ENCODE data around the gene GLTP. TPM values are rescaled to one million over a fixed set of nuclear protein-coding genes. Genes with fewer than 3 reads are reported as not detected.

GLTP gene
- total RNA-seq, 1 experiment from 2014 or later: 25.8 TPM

DNA sequence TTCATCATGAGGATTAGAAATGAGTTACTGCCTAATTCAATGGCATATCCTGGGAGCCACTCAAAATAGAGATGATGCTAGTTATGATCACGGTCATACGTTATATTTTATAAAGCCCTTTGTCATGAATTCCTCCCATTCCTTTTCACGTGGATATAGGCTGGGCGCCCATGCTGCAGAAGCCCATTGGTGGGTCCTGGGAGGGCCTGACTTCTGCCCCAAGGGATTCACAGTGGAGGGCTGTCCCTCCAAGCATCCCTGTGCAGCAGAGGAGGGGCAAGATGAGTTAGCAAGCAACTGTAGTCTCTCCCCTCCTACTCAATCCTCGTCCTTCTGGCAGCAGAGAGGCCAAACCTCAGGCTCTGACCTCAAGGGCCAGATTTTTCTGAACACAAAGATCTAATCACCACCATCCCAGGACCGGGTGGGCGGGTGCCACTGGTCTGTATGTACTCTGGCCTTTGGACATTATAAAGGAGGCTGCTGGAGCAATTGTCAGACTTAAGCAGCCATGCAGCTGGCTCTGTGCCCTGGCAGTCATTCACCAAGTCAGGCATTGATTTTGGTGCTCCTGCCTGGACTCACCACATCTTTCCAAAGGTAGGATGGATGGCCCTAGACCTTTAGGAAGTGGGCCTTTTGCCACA, 8.6 kb downstream of the GLTP start:
- peaks cover 12% of the 10 kb centered on the region for H3K4me1 Mint-ChIP-seq
- H3K27me3 Mint-ChIP-seq (ENCODE audit: low read depth): no peaks in the 10 kb centered on the region
- ATAC-seq: no peak
- no peak overlapping the region for H3K4me3 Mint-ChIP-seq
- no peak for DNase-seq (ENCODE audit: low spot score)
- H3K9me3 Mint-ChIP-seq: no peaks in the 10 kb centered on the region
- CTCF ChIA-PET: interaction anchor here (2.3 to 2.6 kb wide), 2 partner anchors 18 to 27 kb away, joined by 5 to 11 read pairs; no protein-coding TSS in a partner anchor
- TF ChIP-seq, protein P1, sequence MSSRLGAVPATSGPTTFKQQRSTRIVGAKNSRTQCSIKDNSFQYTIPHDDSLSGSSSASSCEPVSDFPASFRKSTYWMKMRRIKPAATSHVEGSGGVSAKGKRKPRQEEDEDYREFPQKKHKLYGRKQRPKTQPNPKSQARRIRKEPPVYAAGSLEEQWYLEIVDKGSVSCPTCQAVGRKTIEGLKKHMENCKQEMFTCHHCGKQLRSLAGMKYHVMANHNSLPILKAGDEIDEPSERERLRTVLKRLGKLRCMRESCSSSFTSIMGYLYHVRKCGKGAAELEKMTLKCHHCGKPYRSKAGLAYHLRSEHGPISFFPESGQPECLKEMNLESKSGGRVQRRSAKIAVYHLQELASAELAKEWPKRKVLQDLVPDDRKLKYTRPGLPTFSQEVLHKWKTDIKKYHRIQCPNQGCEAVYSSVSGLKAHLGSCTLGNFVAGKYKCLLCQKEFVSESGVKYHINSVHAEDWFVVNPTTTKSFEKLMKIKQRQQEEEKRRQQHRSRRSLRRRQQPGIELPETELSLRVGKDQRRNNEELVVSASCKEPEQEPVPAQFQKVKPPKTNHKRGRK (CRISPR knock-in tag; IDR thresholded peaks at IDR 0.05; ENCODE audit: borderline replicate concordance): no peak
- TF ChIP-seq ZNF671 (CRISPR knock-in tag; IDR thresholded peaks at IDR 0.05): no peak
- no peak for TF ChIP-seq GABPB1 (CRISPR knock-in tag; IDR thresholded peaks at IDR 0.05)
- no peak for TF ChIP-seq JAZF1 (CRISPR knock-in tag; IDR thresholded peaks at IDR 0.05)
- TF ChIP-seq, protein P2, sequence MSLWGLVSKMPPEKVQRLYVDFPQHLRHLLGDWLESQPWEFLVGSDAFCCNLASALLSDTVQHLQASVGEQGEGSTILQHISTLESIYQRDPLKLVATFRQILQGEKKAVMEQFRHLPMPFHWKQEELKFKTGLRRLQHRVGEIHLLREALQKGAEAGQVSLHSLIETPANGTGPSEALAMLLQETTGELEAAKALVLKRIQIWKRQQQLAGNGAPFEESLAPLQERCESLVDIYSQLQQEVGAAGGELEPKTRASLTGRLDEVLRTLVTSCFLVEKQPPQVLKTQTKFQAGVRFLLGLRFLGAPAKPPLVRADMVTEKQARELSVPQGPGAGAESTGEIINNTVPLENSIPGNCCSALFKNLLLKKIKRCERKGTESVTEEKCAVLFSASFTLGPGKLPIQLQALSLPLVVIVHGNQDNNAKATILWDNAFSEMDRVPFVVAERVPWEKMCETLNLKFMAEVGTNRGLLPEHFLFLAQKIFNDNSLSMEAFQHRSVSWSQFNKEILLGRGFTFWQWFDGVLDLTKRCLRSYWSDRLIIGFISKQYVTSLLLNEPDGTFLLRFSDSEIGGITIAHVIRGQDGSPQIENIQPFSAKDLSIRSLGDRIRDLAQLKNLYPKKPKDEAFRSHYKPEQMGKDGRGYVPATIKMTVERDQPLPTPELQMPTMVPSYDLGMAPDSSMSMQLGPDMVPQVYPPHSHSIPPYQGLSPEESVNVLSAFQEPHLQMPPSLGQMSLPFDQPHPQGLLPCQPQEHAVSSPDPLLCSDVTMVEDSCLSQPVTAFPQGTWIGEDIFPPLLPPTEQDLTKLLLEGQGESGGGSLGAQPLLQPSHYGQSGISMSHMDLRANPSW (CRISPR knock-in tag; conservative IDR thresholded peaks at IDR 0.05; ENCODE audit: low read depth): no peak
- TF ChIP-seq ZNF138 (CRISPR knock-in tag; conservative IDR thresholded peaks at IDR 0.05): no peak
- TF ChIP-seq NR3C1 (CRISPR knock-in tag; conservative IDR thresholded peaks at IDR 0.05; ENCODE audit: low read depth): no peak
- TF ChIP-seq, protein P3, sequence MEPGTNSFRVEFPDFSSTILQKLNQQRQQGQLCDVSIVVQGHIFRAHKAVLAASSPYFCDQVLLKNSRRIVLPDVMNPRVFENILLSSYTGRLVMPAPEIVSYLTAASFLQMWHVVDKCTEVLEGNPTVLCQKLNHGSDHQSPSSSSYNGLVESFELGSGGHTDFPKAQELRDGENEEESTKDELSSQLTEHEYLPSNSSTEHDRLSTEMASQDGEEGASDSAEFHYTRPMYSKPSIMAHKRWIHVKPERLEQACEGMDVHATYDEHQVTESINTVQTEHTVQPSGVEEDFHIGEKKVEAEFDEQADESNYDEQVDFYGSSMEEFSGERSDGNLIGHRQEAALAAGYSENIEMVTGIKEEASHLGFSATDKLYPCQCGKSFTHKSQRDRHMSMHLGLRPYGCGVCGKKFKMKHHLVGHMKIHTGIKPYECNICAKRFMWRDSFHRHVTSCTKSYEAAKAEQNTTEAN (CRISPR knock-in tag; IDR thresholded peaks at IDR 0.05): no peak
- TF ChIP-seq TP53 (CRISPR knock-in tag; IDR thresholded peaks at IDR 0.05): no peak
- TF ChIP-seq, protein P4, sequence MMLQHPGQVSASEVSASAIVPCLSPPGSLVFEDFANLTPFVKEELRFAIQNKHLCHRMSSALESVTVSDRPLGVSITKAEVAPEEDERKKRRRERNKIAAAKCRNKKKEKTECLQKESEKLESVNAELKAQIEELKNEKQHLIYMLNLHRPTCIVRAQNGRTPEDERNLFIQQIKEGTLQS (CRISPR knock-in tag; conservative IDR thresholded peaks at IDR 0.05): no peak
- no peak for TF ChIP-seq CREB1 (CRISPR knock-in tag; IDR thresholded peaks at IDR 0.05)
- TF ChIP-seq, protein P5, sequence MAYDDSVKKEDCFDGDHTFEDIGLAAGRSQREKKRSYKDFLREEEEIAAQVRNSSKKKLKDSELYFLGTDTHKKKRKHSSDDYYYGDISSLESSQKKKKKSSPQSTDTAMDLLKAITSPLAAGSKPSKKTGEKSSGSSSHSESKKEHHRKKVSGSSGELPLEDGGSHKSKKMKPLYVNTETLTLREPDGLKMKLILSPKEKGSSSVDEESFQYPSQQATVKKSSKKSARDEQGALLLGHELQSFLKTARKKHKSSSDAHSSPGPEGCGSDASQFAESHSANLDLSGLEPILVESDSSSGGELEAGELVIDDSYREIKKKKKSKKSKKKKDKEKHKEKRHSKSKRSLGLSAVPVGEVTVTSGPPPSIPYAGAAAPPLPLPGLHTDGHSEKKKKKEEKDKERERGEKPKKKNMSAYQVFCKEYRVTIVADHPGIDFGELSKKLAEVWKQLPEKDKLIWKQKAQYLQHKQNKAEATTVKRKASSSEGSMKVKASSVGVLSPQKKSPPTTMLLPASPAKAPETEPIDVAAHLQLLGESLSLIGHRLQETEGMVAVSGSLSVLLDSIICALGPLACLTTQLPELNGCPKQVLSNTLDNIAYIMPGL (CRISPR knock-in tag; IDR thresholded peaks at IDR 0.05): no peak
- TF ChIP-seq ATF1 (CRISPR knock-in tag; IDR thresholded peaks at IDR 0.05): no peak
- TF ChIP-seq, protein P6, sequence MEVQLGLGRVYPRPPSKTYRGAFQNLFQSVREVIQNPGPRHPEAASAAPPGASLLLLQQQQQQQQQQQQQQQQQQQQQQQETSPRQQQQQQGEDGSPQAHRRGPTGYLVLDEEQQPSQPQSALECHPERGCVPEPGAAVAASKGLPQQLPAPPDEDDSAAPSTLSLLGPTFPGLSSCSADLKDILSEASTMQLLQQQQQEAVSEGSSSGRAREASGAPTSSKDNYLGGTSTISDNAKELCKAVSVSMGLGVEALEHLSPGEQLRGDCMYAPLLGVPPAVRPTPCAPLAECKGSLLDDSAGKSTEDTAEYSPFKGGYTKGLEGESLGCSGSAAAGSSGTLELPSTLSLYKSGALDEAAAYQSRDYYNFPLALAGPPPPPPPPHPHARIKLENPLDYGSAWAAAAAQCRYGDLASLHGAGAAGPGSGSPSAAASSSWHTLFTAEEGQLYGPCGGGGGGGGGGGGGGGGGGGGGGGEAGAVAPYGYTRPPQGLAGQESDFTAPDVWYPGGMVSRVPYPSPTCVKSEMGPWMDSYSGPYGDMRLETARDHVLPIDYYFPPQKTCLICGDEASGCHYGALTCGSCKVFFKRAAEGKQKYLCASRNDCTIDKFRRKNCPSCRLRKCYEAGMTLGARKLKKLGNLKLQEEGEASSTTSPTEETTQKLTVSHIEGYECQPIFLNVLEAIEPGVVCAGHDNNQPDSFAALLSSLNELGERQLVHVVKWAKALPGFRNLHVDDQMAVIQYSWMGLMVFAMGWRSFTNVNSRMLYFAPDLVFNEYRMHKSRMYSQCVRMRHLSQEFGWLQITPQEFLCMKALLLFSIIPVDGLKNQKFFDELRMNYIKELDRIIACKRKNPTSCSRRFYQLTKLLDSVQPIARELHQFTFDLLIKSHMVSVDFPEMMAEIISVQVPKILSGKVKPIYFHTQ (CRISPR knock-in tag; IDR thresholded peaks at IDR 0.05): no peak
- TF ChIP-seq, protein P7, sequence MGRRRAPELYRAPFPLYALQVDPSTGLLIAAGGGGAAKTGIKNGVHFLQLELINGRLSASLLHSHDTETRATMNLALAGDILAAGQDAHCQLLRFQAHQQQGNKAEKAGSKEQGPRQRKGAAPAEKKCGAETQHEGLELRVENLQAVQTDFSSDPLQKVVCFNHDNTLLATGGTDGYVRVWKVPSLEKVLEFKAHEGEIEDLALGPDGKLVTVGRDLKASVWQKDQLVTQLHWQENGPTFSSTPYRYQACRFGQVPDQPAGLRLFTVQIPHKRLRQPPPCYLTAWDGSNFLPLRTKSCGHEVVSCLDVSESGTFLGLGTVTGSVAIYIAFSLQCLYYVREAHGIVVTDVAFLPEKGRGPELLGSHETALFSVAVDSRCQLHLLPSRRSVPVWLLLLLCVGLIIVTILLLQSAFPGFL (CRISPR knock-in tag; IDR thresholded peaks at IDR 0.05; ENCODE audit: borderline replicate concordance): no peak
- TF ChIP-seq PRRX2 (CRISPR knock-in tag; IDR thresholded peaks at IDR 0.05): no peak
- no peak for TF ChIP-seq ZNF423 (CRISPR knock-in tag; IDR thresholded peaks at IDR 0.05)
- TF ChIP-seq, protein P8, sequence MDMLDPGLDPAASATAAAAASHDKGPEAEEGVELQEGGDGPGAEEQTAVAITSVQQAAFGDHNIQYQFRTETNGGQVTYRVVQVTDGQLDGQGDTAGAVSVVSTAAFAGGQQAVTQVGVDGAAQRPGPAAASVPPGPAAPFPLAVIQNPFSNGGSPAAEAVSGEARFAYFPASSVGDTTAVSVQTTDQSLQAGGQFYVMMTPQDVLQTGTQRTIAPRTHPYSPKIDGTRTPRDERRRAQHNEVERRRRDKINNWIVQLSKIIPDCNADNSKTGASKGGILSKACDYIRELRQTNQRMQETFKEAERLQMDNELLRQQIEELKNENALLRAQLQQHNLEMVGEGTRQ (CRISPR knock-in tag; IDR thresholded peaks at IDR 0.05): no peak
- peak overlapping the region; percentile 56; the same call in 1 of the 2 replicates for H3K27ac Mint-ChIP-seq
- POLR2A ChIA-PET: interaction anchor here (0.5 to 0.6 kb wide), 2 partner anchors 13 to 105 kb away, joined by 3 to 7 read pairs; no protein-coding TSS in a partner anchor
- no peaks in the 10 kb centered on the region for H3K36me3 Mint-ChIP-seq

Measured in WTC11 (cell line).